Measurements from ENCODE around the gene SDR39U1. TPM values are rescaled to one million over a fixed set of nuclear protein-coding genes. Genes with fewer than 3 reads are reported as not detected.

The SDR39U1 gene
- total RNA-seq, 1 experiment from 2014 or later = 61.8 TPM

- Histone ChIP-seq H3K4me1 (ENCODE audit: control insufficient read depth in 1 of 2, insufficient read depth in 2 of 2, low read length in 2 of 2) (peaks cover 0 to 9% of the 10 kb centered on the region in 2 experiments; a peak in 1 of 4 replicates), H3K4me2 (ENCODE audit: low read length) (no peak overlapping the region), H3K4me3 (replicated peaks in 1 of 2; ENCODE audit: low read depth in 1 of 2, low read length in 2 of 2) (no peak overlapping the region), H4K20me1 (ENCODE audit: insufficient read depth) (no peaks in the 10 kb centered on the region), H3K27me3 (ENCODE audit: insufficient read depth, low read length) (no peaks in the 10 kb centered on the region), H3K36me3 (ENCODE audit: control insufficient read depth in 1 of 2, insufficient read depth in 2 of 2, low read length in 2 of 2) (no peaks in the 10 kb centered on the region), H3K79me2 (ENCODE audit: insufficient read depth, low read length) (no peaks in the 10 kb centered on the region), H3K9me3 (ENCODE audit: control insufficient read depth in 1 of 2, insufficient read depth in 1 of 2, low read depth in 1 of 2, low read length in 2 of 2) (no peaks in the 10 kb centered on the region), H3K9me2 (ENCODE audit: insufficient read depth) (no peaks in the 10 kb centered on the region), H2AFZ (ENCODE audit: low read depth, low read length, poor library complexity, severe bottlenecking) (no peak overlapping the region), H3K9ac (ENCODE audit: low read length) (no peak overlapping the region), H3K27ac (ENCODE audit: low read depth, low read length) (no peak overlapping the region)
- ChIA-PET RAD21 (ENCODE audit: low non-redundant PET in 1 of 2, low total read pairs in 2 of 2, uncharacterized antibody in 2 of 2, unreplicated experiment in 2 of 2) (no interaction called here), POLR2A (no interaction called here), CTCF (interaction anchor here (1.3 to 1.7 kb wide), 2 partner anchors 9 to 10 kb away, joined by 4 to 6 read pairs; no protein-coding TSS in a partner anchor)
- no peak for ATAC-seq
- BruUV-seq (replicated peaks) = no TSS peak
- DNase-seq (ENCODE audit: low read depth, low spot score) = no peak
- TF ChIP-seq JUND (IDR thresholded peaks at IDR 0.05) = no peak
- no peak for TF ChIP-seq SRF (IDR thresholded peaks at IDR 0.05; ENCODE audit: low read depth)
- TF ChIP-seq RAD21 (IDR thresholded peaks at IDR 0.05; ENCODE audit: low read depth) = no peak
- TF ChIP-seq FOSL1 (IDR thresholded peaks at IDR 0.05; ENCODE audit: low read depth) = no peak
- TF ChIP-seq SP1 (IDR thresholded peaks at IDR 0.05; ENCODE audit: low read depth) = no peak
- TF ChIP-seq ZBTB33 (IDR thresholded peaks at IDR 0.05; ENCODE audit: extremely low read depth, insufficient replicate concordance, low read length) = no peak
- TF ChIP-seq POLR2AphosphoS5 (IDR thresholded peaks at IDR 0.05; ENCODE audit: low read depth, low read length) = no peak
- no peak for TF ChIP-seq CEBPB (IDR thresholded peaks at IDR 0.05; ENCODE audit: low read depth)
- TF ChIP-seq SIN3A (IDR thresholded peaks at IDR 0.05; ENCODE audit: low read depth) = no peak
- TF ChIP-seq EZH2 (IDR thresholded peaks at IDR 0.05) = no peak
- TF ChIP-seq MAX (IDR thresholded peaks at IDR 0.05) = no peak
- no peak for TF ChIP-seq ELF1 (IDR thresholded peaks at IDR 0.05; ENCODE audit: borderline replicate concordance, low read depth)
- TF ChIP-seq ATF3 (IDR thresholded peaks at IDR 0.05) = no peak
- TF ChIP-seq CBX3 (IDR thresholded peaks at IDR 0.05; ENCODE audit: low read depth) = no peak
- intact Hi-C loops (cut with micrococcal nuclease) = no loop called here
Measured at GRCh38 chr14:24422261-24422660, 20.3 kb downstream of the SDR39U1 start.
